ENCODE measurements around the gene NR1D2. TPM values are rescaled to one million over a fixed set of nuclear protein-coding genes. Genes with fewer than 3 reads are reported as not detected.

The NR1D2 gene
- total and polyA plus RNA-seq, 2 donors (not counting 1 experiment from before 2014, with no cell fraction given), result 9.9 to 58.2 TPM

DNA sequence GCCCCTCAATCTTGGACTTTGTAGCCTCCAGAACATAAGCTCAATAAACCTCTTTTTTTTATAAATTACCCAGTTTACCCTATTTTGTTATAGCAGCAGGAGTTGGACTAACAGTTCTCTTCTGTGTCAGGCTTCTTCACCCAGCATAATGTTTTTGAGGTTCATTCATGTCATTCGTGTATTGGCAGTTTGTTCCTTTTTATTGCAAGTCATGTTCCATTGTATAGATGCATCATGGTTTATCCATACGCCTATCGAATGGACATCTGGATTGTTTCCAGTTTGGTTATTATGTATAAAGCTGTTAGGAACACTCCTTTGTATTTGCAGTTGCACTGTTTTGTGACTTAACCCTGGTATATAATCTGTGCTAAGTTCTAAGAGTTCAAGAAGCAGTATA lies 39.8 kb downstream of the NR1D2 start:
- no peak overlapping the region for H3K9ac ChIP-seq (ENCODE audit: low read length)
- H3K9me3 ChIP-seq (ENCODE audit: control extremely low read depth in 1 of 3, control insufficient read depth in 2 of 3, insufficient read depth in 1 of 3, low read length in 2 of 3), result peaks cover 0 to 21% (median 0%) of the 10 kb centered on the region in 3 donors
- Mint-ChIP-seq H3K27ac (no peak overlapping the region), H3K9me3 (ENCODE audit: insufficient read depth) (peaks cover 2% of the 10 kb centered on the region), H3K4me3 (no peak overlapping the region), H3K27me3 (no peaks in the 10 kb centered on the region), H3K4me1 (peaks cover 10% of the 10 kb centered on the region)
- H3K79me2 ChIP-seq (ENCODE audit: control insufficient read depth, insufficient read depth, low read length), result no peaks in the 10 kb centered on the region
- H3K36me3 ChIP-seq (replicated peaks in 1 of 2; ENCODE audit: control extremely low read depth in 1 of 2, control insufficient read depth in 1 of 2, extremely low read depth in 1 of 2, insufficient read depth in 2 of 2, low read length in 1 of 2), result no peaks in the 10 kb centered on the region
- TF ChIP-seq, protein P1, sequence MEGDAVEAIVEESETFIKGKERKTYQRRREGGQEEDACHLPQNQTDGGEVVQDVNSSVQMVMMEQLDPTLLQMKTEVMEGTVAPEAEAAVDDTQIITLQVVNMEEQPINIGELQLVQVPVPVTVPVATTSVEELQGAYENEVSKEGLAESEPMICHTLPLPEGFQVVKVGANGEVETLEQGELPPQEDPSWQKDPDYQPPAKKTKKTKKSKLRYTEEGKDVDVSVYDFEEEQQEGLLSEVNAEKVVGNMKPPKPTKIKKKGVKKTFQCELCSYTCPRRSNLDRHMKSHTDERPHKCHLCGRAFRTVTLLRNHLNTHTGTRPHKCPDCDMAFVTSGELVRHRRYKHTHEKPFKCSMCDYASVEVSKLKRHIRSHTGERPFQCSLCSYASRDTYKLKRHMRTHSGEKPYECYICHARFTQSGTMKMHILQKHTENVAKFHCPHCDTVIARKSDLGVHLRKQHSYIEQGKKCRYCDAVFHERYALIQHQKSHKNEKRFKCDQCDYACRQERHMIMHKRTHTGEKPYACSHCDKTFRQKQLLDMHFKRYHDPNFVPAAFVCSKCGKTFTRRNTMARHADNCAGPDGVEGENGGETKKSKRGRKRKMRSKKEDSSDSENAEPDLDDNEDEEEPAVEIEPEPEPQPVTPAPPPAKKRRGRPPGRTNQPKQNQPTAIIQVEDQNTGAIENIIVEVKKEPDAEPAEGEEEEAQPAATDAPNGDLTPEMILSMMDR (IDR thresholded peaks at IDR 0.05), result no peak
- no peak for TF ChIP-seq EZH2 (IDR thresholded peaks at IDR 0.05; ENCODE audit: borderline replicate concordance, insufficient read depth, low read depth, low read length, poor library complexity, severe bottlenecking)
- no peaks in the 10 kb centered on the region for H3K27me3 ChIP-seq (replicated peaks in 1 of 4; ENCODE audit: control extremely low read depth in 1 of 4, control insufficient read depth in 3 of 4, insufficient read depth in 4 of 4, low read length in 3 of 4)
- 90% methylated on average over 3 of the region's 3 CpGs for WGBS (ENCODE audit: insufficient coverage)
- H4K20me1 ChIP-seq (ENCODE audit: control insufficient read depth, insufficient read depth, low read length, poor library complexity, severe bottlenecking), result no peaks in the 10 kb centered on the region
- no peak overlapping the region for H2AFZ ChIP-seq (ENCODE audit: insufficient read depth, low read depth, low read length, poor library complexity, severe bottlenecking)
- ATAC-seq (ENCODE audit: low read depth) (no peak), DNase-seq (no peak)
- H3K4me2 ChIP-seq (replicated peaks; ENCODE audit: low read depth, low read length, poor library complexity, severe bottlenecking), result no peak overlapping the region
- ChIA-PET POLR2A (no interaction called here), CTCF (interaction anchor here (0.6 kb wide), 1 partner anchor 213 kb away, joined by 3 read pairs; no protein-coding TSS in a partner anchor)
- peaks cover 2% of the 10 kb centered on the region in 2 donors for H3K4me1 ChIP-seq (ENCODE audit: control insufficient read depth in 2 of 2, insufficient read depth in 2 of 2, low read length in 2 of 2)
- no peak overlapping the region for H3K27ac ChIP-seq (ENCODE audit: low read length in 2 of 2)
- intact Hi-C loops (cut with micrococcal nuclease), result no loop called here
- no peak overlapping the region for H3K4me3 ChIP-seq (ENCODE audit: control extremely low read depth in 1 of 5, extremely low read depth in 1 of 5, insufficient read depth in 1 of 5, low read depth in 2 of 5, low read length in 4 of 5)

DNA sequence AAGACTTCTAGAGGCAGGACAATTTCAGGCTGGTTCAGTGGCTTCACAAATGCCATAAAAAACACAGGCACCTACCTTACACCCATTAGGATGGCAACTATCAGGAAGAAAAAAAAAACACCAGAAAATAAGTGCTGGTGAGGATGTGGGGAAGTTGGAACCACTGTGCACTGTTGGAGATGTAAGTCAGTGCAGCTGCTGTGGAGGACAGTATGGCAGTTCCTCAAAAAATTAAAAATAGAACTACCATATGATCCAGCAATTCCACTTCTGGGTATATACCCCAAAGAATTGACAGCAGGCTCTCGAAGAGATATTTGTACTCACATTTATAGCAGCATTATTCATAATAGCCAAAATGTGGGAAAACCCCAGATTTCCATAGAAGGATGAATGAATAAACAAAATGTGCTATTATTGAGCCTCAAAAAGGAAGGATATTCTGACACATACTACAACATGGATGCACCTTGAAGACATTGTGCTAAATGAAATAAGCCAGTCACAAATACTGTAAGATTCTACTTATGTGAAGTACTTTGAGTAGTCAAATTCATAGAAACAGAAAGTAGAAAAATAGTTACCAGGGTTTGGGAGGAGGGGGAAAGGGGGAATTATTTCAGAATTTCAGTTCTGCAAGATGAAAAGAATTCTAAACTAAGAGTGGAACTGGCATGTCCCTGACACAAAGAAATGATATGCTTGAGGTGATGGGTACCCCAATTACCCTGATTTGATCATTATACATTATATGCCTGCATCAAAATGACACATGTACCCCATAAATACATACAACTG lies 40.9 kb downstream of the NR1D2 start:
- Histone ChIP-seq H3K27me3 (replicated peaks in 1 of 4; ENCODE audit: control extremely low read depth in 1 of 4, control insufficient read depth in 3 of 4, insufficient read depth in 4 of 4, low read length in 3 of 4) (no peaks in the 10 kb centered on the region), H3K79me2 (ENCODE audit: control insufficient read depth, insufficient read depth, low read length) (no peaks in the 10 kb centered on the region), H3K36me3 (replicated peaks in 1 of 2; ENCODE audit: control extremely low read depth in 1 of 2, control insufficient read depth in 1 of 2, extremely low read depth in 1 of 2, insufficient read depth in 2 of 2, low read length in 1 of 2) (no peaks in the 10 kb centered on the region), H2AFZ (ENCODE audit: insufficient read depth, low read depth, low read length, poor library complexity, severe bottlenecking) (no peak overlapping the region), H3K4me2 (replicated peaks; ENCODE audit: low read depth, low read length, poor library complexity, severe bottlenecking) (no peak overlapping the region), H3K4me3 (ENCODE audit: control extremely low read depth in 1 of 5, extremely low read depth in 1 of 5, insufficient read depth in 1 of 5, low read depth in 2 of 5, low read length in 4 of 5) (no peak overlapping the region), H4K20me1 (ENCODE audit: control insufficient read depth, insufficient read depth, low read length, poor library complexity, severe bottlenecking) (no peaks in the 10 kb centered on the region), H3K9me3 (ENCODE audit: control extremely low read depth in 1 of 3, control insufficient read depth in 2 of 3, insufficient read depth in 1 of 3, low read length in 2 of 3) (peaks cover 0 to 21% (median 0%) of the 10 kb centered on the region in 3 donors), H3K27ac (ENCODE audit: low read length in 2 of 2) (no peak overlapping the region), H3K9ac (ENCODE audit: low read length) (no peak overlapping the region), H3K4me1 (ENCODE audit: control insufficient read depth in 2 of 2, insufficient read depth in 2 of 2, low read length in 2 of 2) (peaks cover 2% of the 10 kb centered on the region in 2 donors)
- Mint-ChIP-seq H3K27ac (no peak overlapping the region), H3K4me3 (no peak overlapping the region), H3K27me3 (no peaks in the 10 kb centered on the region), H3K4me1 (peaks cover 10% of the 10 kb centered on the region), H3K9me3 (ENCODE audit: insufficient read depth) (peaks cover 2% of the 10 kb centered on the region)
- intact Hi-C loops (cut with micrococcal nuclease), result no loop called here
- ATAC-seq (ENCODE audit: low read depth) (no peak), DNase-seq (no peak)
- TF ChIP-seq, protein P1 (IDR thresholded peaks at IDR 0.05), result no peak
- no peak for TF ChIP-seq EZH2 (IDR thresholded peaks at IDR 0.05; ENCODE audit: borderline replicate concordance, insufficient read depth, low read depth, low read length, poor library complexity, severe bottlenecking)
- WGBS (ENCODE audit: insufficient coverage), result no CpG with 5 or more reads among the region's 1 CpG
- POLR2A ChIA-PET, result no interaction called here
- CTCF ChIA-PET, result no interaction called here
